HEK293T (cell line): ENCODE data around the gene RPH3AL.

ENCODE experiments used
- ARNT ChIP-seq: fragments of 450-650 bp; IDR thresholded peaks from 2 replicates; pipeline ENCODE4 v1.6.1; 2017; ENCODE audit warnings: mild to moderate bottlenecking
- BHLHE40 ChIP-seq: fragments of 450-650 bp; IDR thresholded peaks from 2 replicates; pipeline ENCODE4 v1.6.1; 2016; ENCODE audit warnings: mild to moderate bottlenecking, moderate library complexity, borderline replicate concordance
- FOXA1 ChIP-seq: fragments of 450-650 bp; IDR thresholded peaks from 2 replicates; pipeline ENCODE4 v1.6.1; 2016; ENCODE audit warnings: mild to moderate bottlenecking
- FOXK2 ChIP-seq: fragments of 450-650 bp; IDR thresholded peaks from 2 replicates; pipeline ENCODE4 v1.6.1; 2016; ENCODE audit warnings: mild to moderate bottlenecking
- FOXM1 ChIP-seq: fragments of 450-650 bp; IDR thresholded peaks from 2 replicates; pipeline ENCODE4 v1.6.1; 2017; ENCODE audit warnings: mild to moderate bottlenecking, borderline replicate concordance
- HDGF ChIP-seq: fragments of 450-650 bp; IDR thresholded peaks from 2 replicates; pipeline ENCODE4 v1.6.1; 2017; ENCODE audit warnings: antibody characterized with exemption, borderline replicate concordance
- L3MBTL2 ChIP-seq: fragments of 450-650 bp; conservative IDR thresholded peaks from 2 replicates; pipeline ENCODE4 v1.6.1; 2016; ENCODE audit warnings: mild to moderate bottlenecking
- LEF1 ChIP-seq: fragments of 450-650 bp; IDR thresholded peaks from 2 replicates; pipeline ENCODE4 v1.6.1; 2017; ENCODE audit warnings: mild to moderate bottlenecking, borderline replicate concordance
- NFRKB ChIP-seq: fragments of 450-650 bp; IDR thresholded peaks from 2 replicates; pipeline ENCODE4 v1.6.1; 2016; ENCODE audit warnings: mild to moderate bottlenecking, moderate library complexity
- PKNOX1 ChIP-seq: fragments of 450-650 bp; IDR thresholded peaks from 2 replicates; pipeline ENCODE4 v1.6.1; 2016
- SP1 ChIP-seq: fragments of 450-650 bp; IDR thresholded peaks from 2 replicates; pipeline ENCODE4 v1.6.1; 2017
- TARDBP ChIP-seq: fragments of 450-650 bp; IDR thresholded peaks from 2 replicates; pipeline ENCODE4 v1.6.1; 2016
- ZNF384 ChIP-seq: fragments of 450-650 bp; IDR thresholded peaks from 2 replicates; pipeline ENCODE4 v1.6.1; 2016

- no peak for TF ChIP-seq ARNT
- TF ChIP-seq LEF1 = no peak
- no peak for TF ChIP-seq L3MBTL2
- no peak for TF ChIP-seq TARDBP
- TF ChIP-seq SP1 = no peak
- no peak for TF ChIP-seq FOXM1
- no peak for TF ChIP-seq FOXK2
- TF ChIP-seq FOXA1 = no peak
- TF ChIP-seq ZNF384 = no peak
- TF ChIP-seq BHLHE40 = no peak
- TF ChIP-seq NFRKB = no peak
- no peak for TF ChIP-seq HDGF
- TF ChIP-seq PKNOX1 = no peak
Measured at GRCh38 chr17:274902-275301, 77.7 kb downstream of the RPH3AL start.
